BJ (cell line): ENCODE data around the gene AMMECR1L. TPM values are rescaled to one million over a fixed set of nuclear protein-coding genes. Genes with fewer than 3 reads are reported as not detected.
A peak's percentile ranks its signal among the peaks of the same experiment; 100 is the strongest.

Experiments used
- CTCF ChIA-PET: fragments of 350-600 bp; formaldehyde crosslinking; extraction: SDS; loops from one replicate; lab custom pipeline; 2021; ENCODE audit warnings: antibody characterized with exemption, inconsistent platforms; lab: Yijun Ruan, JAX
- POLR2A ChIA-PET: fragments of 300-600 bp; sonication (Branson Sonifier 250); formaldehyde crosslinking; extraction: SDS; loops from one replicate; lab custom pipeline; 2021; ENCODE audit warnings: antibody characterized with exemption; lab: Charles Lee
- DNase-seq: peaks from one replicate; pipeline ENCODE4 v3.0.0-alpha.2; 2011; ENCODE audit warnings: low read depth
- H3K27me3 ChIP-seq: 2 replicates; pipeline ENCODE4 v1.6.0; 2011; ENCODE audit warnings: low read length; ENCODE audit not compliant: control insufficient read depth, insufficient read depth
- H3K36me3 ChIP-seq: 2 replicates; pipeline ENCODE4 v1.5.1; 2011; ENCODE audit warnings: low read length; ENCODE audit not compliant: control insufficient read depth, insufficient read depth
- H3K4me3 ChIP-seq: 2 replicates; pipeline ENCODE4 v1.5.1; 2011; ENCODE audit warnings: low read depth, mild to moderate bottlenecking, control low read depth, low read length
- polyA plus RNA-seq: library from polyadenylated mRNA; depleted of rRNA; stranded (reverse); fragments of >200 nt; gene quantifications from 2 replicates; pipeline ENCODE4 v1.2.3, GENCODE V29; 2011
- TF ChIP-seq, protein P1 (sequence below): IDR thresholded peaks from 2 replicates; pipeline ENCODE4 v1.5.1; 2011; ENCODE audit warnings: low read depth, mild to moderate bottlenecking, control low read depth, inconsistent platforms, low read length, moderate library complexity; ENCODE audit not compliant: insufficient read depth

The AMMECR1L gene
- polyA plus RNA-seq, 1 experiment: 15.1 TPM

DNA sequence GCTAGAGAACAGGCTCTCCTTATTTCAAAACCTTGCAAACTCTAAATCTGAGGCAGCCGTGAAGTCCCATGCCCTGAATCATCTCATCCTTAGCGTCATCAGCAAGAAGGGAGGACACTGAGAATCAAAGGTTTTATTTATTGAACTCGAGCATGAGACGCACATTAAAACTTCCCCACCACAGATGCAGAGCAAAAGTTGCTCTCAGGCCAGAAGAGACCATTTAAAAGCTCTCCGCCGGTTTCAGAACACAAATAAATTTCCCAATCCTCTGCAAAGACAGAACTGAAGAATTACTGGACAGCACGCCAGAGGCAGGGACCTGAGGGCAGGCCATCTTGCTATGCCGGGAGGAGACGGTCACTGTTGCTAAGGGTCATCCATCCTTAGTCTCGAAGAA is 1.3 kb downstream of the AMMECR1L start:
- POLR2A ChIA-PET: interaction anchor here (0.7 kb wide), 1 partner anchor 121 kb away, joined by 30 read pairs; no protein-coding TSS in a partner anchor
- Histone ChIP-seq H3K4me3 (peak overlapping the region; percentile 46), H3K27me3 (no peaks in the 10 kb centered on the region), H3K36me3 (peaks cover 3% of the 10 kb centered on the region; the same call in 1 of the 2 replicates)
- DNase-seq: peak; percentile 46
- TF ChIP-seq, protein P1, sequence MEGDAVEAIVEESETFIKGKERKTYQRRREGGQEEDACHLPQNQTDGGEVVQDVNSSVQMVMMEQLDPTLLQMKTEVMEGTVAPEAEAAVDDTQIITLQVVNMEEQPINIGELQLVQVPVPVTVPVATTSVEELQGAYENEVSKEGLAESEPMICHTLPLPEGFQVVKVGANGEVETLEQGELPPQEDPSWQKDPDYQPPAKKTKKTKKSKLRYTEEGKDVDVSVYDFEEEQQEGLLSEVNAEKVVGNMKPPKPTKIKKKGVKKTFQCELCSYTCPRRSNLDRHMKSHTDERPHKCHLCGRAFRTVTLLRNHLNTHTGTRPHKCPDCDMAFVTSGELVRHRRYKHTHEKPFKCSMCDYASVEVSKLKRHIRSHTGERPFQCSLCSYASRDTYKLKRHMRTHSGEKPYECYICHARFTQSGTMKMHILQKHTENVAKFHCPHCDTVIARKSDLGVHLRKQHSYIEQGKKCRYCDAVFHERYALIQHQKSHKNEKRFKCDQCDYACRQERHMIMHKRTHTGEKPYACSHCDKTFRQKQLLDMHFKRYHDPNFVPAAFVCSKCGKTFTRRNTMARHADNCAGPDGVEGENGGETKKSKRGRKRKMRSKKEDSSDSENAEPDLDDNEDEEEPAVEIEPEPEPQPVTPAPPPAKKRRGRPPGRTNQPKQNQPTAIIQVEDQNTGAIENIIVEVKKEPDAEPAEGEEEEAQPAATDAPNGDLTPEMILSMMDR: no peak
- CTCF ChIA-PET: interaction anchor here (0.7 kb wide), 1 partner anchor 35 kb away, joined by 3 read pairs; no protein-coding TSS in a partner anchor

DNA sequence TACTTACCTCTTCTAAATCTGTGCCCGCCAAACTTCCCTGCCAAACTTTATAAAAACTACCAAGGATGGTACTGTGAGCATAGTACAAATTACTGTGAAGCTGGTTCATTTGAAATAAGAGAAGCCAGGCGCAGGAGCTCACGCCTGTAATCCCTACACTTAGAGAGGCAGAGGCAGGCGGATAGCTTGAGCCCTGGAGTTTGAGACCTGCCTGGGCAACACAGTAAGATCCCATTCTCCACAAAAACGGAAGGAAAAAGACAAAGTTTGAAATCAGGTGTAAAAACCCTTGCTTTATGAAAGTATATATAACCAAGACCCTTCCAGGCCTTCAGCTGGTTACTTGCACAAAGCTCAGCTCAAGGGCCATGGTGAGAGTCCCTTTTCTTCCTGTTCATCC is 5.9 kb downstream of the AMMECR1L start:
- TF ChIP-seq, protein P1: no peak
- no peak for DNase-seq
- H3K27me3 ChIP-seq: no peaks in the 10 kb centered on the region
- ChIA-PET POLR2A (no interaction called here), CTCF (interaction anchor here (0.7 kb wide), 1 partner anchor 13 kb away, joined by 3 read pairs; no protein-coding TSS in a partner anchor)
- H3K4me3 ChIP-seq: no peak overlapping the region
- H3K36me3 ChIP-seq: peaks cover 6% of the 10 kb centered on the region

DNA sequence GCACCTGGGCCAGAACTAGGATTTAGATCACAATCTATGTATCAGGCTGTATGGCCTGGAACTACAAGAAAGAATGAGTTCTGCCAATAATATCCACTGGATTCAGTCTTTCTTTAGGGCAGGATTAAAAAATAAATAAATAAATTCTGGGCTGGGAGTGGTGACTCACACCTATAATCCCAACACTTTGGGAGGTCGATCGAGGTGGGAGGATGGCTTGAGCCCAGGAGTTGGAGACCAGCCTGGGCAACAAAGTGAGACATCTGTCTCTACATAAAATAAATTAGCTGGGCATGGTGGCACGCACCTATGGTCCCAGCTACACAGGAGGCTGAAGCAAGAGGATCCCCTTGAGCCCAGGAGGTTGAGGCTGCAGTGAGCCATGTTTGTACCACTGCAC is 8.1 kb downstream of the AMMECR1L start:
- POLR2A ChIA-PET: no interaction called here
- DNase-seq: no peak
- TF ChIP-seq, protein P1: no peak
- peaks cover 14% of the 10 kb centered on the region for H3K36me3 ChIP-seq
- no peaks in the 10 kb centered on the region for H3K27me3 ChIP-seq
- CTCF ChIA-PET: no interaction called here
- H3K4me3 ChIP-seq: no peak overlapping the region

DNA sequence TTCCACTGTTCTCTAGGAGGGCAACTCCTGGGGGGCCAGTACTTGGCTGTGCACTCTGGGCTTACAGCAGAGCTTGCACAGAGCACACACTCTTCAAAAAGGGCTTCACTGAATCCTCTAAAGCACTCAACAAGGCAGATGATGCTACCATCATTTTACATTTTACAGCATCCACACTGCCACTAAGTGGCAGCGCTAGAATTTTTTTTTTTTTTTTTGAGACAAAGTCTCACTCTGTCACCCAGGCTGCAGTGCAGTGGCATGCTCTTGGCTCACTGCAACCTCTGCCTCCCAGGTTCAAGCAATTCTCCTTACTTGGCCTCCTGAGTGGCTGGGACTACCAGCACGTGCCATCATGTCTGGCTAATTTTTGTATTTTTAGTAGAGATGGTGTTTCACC is 8.6 kb downstream of the AMMECR1L start:
- CTCF ChIA-PET: no interaction called here
- POLR2A ChIA-PET: no interaction called here
- TF ChIP-seq, protein P1: no peak

DNA sequence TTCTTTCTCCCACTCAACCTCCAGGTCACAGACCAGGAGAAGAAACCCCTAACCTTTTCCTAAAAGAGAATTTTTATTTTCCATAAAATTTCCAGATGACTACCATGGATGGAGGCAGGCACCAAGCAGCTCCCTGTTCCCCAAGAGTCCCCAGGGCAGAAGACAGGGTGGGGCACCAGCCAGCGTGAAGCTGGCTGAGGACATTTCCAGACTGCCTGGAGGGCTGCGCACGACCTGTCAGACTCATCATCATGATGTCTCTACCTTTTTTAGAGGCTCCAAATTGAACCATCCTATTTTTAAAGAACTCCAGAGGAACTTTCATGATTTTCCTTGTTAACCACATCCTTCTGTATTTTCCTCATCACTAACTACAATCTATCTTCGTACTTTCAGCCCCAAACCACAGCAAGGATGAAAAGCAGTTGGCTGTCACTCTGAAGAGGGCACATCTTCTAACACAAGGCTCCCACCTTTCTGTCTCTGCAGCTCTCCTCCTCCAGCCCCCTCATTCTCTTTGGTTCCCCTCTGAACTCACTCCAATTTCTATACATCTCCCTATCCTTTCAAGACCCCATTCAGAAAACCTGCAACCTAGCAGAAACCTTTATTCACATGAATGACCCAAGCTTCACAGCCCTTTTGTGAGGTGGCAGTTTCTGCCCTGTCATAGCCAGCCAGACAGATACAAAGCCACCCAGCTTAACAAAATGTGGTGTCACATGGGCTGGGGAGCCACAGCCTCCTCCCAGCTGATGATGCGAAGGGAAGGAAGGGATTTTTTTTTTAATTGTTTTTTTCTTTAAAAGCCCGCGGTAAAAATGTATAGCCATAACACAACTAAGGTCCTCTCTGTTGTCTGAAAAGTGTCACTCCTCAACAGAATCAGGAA is 11.1 kb downstream of the AMMECR1L start:
- Histone ChIP-seq H3K36me3 (peaks cover 21% of the 10 kb centered on the region), H3K4me3 (no peak overlapping the region), H3K27me3 (no peaks in the 10 kb centered on the region)
- POLR2A ChIA-PET: no interaction called here
- CTCF ChIA-PET: no interaction called here
- TF ChIP-seq, protein P1: no peak
- DNase-seq: no peak

More for the DNA sequence above, 8.6 kb downstream of the AMMECR1L start:
- Histone ChIP-seq H3K27me3 (no peaks in the 10 kb centered on the region), H3K36me3 (peaks cover 14% of the 10 kb centered on the region), H3K4me3 (no peak overlapping the region)
- no peak for DNase-seq
